Panc1 (cell line): ENCODE results near the gene NKD1. TPM values are rescaled to one million over a fixed set of nuclear protein-coding genes. Genes with fewer than 3 reads are reported as not detected.
"Not testable (repeated sequence)": the region's sequence is repeated elsewhere in the genome, so short reads cannot be mapped to it uniquely, and the experiment has no call there.

Experiments used
- ATAC-seq: fragments of 200-7000 bp; cut with Tn5 transposase; 2 replicates; pipeline ENCODE4 v1.9.1; 2020; ENCODE audit warnings: mild to moderate bottlenecking, moderate library complexity
- BruUV-seq: library from RNA; stranded (reverse); fragments of 400-500 nt; replicated peaks from 2 replicates; lab custom pipeline; 2021; lab: Mats Ljungman, UMichigan
- CTCF ChIA-PET: fragments of 300-600 bp; sonication (Branson Sonifier 250); formaldehyde crosslinking; loops from one replicate; lab custom pipeline; 2022; ENCODE audit warnings: antibody characterized with exemption; lab: Charles Lee
- POLR2A ChIA-PET: fragments of 300-600 bp; sonication (Branson Sonifier 250); formaldehyde crosslinking; loops from one replicate; lab custom pipeline; 2022; ENCODE audit warnings: antibody characterized with exemption; lab: Charles Lee
- DNase-seq: peaks from one replicate; pipeline ENCODE4 v3.0.0-alpha.2; 2010; ENCODE audit warnings: low read depth, low spot score
- H3K27ac ChIP-seq: 2 replicates; pipeline ENCODE4 v1.5.1; 2011; ENCODE audit warnings: mild to moderate bottlenecking, low read length, inconsistent platforms
- H3K27me3 ChIP-seq: fragments of 200-500 bp; sonication (Bioruptor generic); 2 replicates; pipeline ENCODE4 v1.6.0; 2014; ENCODE audit warnings: low read length, inconsistent platforms; ENCODE audit not compliant: control insufficient read depth, insufficient read depth
- H3K36me3 ChIP-seq: fragments of 200-500 bp; sonication (Bioruptor generic); 2 replicates; pipeline ENCODE4 v1.5.1; 2014; ENCODE audit warnings: inconsistent platforms, mild to moderate bottlenecking, low read length, moderate library complexity; ENCODE audit not compliant: control insufficient read depth, insufficient read depth
- H3K4me1 ChIP-seq: 2 replicates; pipeline ENCODE4 v1.5.1; 2011; ENCODE audit warnings: inconsistent platforms, mild to moderate bottlenecking, low read length, moderate library complexity; ENCODE audit not compliant: control insufficient read depth, insufficient read depth
- H3K4me3 ChIP-seq, 2 experiments: 2 replicates each; pipeline ENCODE4 v1.5.1; 2011 to 2012; ENCODE audit warnings: low read depth in 2 of 2, low read length in 2 of 2, mild to moderate bottlenecking in 2 of 2, inconsistent platforms in 1 of 2, moderate library complexity in 1 of 2
- H3K9me3 ChIP-seq: fragments of 200-500 bp; sonication (Bioruptor generic); 2 replicates; pipeline ENCODE4 v1.5.1; 2014; ENCODE audit warnings: low read depth, mild to moderate bottlenecking, inconsistent platforms, low read length, moderate library complexity; ENCODE audit not compliant: control insufficient read depth, insufficient read depth
- POLR2AphosphoS5 ChIP-seq: IDR thresholded peaks from 2 replicates; pipeline ENCODE4 v1.6.1; 2012; ENCODE audit warnings: mild to moderate bottlenecking, low read depth, low read length, moderate library complexity
- SIN3A ChIP-seq: IDR thresholded peaks from 2 replicates; pipeline ENCODE4 v1.6.1; 2012; ENCODE audit warnings: low read depth, mild to moderate bottlenecking, low read length, moderate library complexity, borderline replicate concordance; ENCODE audit not compliant: insufficient read depth
- TCF7L2 ChIP-seq: IDR thresholded peaks from 2 replicates; pipeline ENCODE4 v1.6.1; 2011; ENCODE audit warnings: mild to moderate bottlenecking, low read depth, low read length, inconsistent platforms
- in situ Hi-C: cut with HindIII; loops from 2 replicates; pipeline ENCODE4 v1.10.0; 2016; ENCODE audit warnings: low sequenced_read_pairs, low pct_unique_long_range_greater_than_20kb
- intact Hi-C: fragments of 100-400 bp; cut with micrococcal nuclease; formaldehyde crosslinking; loops from one replicate; pipeline ENCODE4 v1.10.0; 2022; ENCODE audit not compliant: unreplicated experiment
- total RNA-seq: library from RNA; stranded (reverse); gene quantifications from one replicate; pipeline ENCODE4 v1.2.1, GENCODE V29; 2021; ENCODE audit not compliant: unreplicated experiment
- TF ChIP-seq, protein P1 (sequence below): fragments of 450-650 bp; IDR thresholded peaks from 2 replicates; pipeline ENCODE4 v1.5.1; 2017; ENCODE audit warnings: mild to moderate bottlenecking
- TF ChIP-seq, protein P2 (sequence below), 2 experiments: IDR thresholded peaks; 2 replicates each; pipeline ENCODE4 v1.6.1; 2011 to 2012; ENCODE audit warnings: low read depth in 2 of 2, control low read depth in 1 of 2, low read length in 1 of 2, mild to moderate bottlenecking in 1 of 2, moderate library complexity in 1 of 2; ENCODE audit not compliant: insufficient read depth in 1 of 2

Gene NKD1
- total RNA-seq, 1 experiment from 2014 or later: 0.18 TPM

DNA sequence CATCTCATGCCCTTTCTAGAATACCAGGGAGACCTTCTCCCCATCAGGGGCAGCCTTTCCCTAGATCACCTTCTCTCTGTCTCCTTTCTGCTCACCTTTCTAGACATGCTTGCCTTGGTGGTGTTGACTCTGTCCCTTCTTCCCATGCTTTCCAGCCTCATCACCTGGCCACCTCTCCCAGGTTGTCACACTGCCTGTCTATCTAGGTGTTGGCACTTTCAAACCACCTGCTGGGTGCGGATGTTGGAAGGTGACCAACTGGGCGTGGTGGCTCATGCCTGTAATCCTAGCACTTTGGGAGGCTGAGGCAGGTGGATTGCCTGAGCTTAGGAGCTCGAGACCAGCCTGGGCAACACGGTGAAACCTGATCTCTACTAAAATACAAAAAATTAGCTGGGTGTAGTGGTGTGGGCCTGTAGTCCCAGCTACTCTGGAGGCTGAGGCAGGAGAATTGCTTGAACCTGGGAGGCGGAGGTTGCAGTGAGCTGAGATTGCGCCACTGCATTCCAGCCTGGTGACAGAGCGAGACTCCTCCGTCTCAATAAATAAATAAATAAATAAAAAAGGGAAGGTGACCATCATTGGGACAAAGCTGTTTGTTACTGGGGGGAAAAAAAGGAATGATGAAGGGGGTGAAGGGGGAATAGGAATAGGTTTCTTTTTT lies 44.2 kb upstream of the NKD1 start:
- BruUV-seq, in situ Hi-C loops, DNase-seq, H3K9me3 ChIP-seq, H3K27me3 ChIP-seq, H3K4me3 ChIP-seq, POLR2A ChIA-PET, intact Hi-C loops, H3K36me3 ChIP-seq, H3K4me1 ChIP-seq, CTCF ChIA-PET, ATAC-seq, H3K27ac ChIP-seq: not testable (repeated sequence)

DNA sequence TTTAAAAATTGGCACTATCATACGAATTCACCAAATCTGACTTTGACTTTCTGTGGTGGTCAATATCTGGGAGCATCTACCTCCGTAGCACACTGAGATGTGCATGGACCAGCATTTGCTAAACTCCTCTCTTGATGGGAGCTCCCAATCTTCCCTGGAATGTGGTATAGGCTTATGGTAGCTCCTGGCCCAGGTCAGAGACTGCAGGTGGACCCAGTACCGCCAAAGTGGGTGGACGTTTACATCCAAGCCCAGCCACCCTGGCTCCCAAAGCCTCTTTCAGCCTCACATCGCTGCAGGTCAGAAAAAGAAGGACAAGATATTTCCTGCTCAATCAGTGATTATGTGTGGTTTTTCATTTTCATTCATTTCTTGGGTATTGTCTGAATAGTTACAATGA lies 43.1 kb upstream of the NKD1 start:
- DNase-seq: no peak
- no peak for ATAC-seq
- POLR2A ChIA-PET: no interaction called here
- TF ChIP-seq TCF7L2: no peak
- TF ChIP-seq, protein P1, sequence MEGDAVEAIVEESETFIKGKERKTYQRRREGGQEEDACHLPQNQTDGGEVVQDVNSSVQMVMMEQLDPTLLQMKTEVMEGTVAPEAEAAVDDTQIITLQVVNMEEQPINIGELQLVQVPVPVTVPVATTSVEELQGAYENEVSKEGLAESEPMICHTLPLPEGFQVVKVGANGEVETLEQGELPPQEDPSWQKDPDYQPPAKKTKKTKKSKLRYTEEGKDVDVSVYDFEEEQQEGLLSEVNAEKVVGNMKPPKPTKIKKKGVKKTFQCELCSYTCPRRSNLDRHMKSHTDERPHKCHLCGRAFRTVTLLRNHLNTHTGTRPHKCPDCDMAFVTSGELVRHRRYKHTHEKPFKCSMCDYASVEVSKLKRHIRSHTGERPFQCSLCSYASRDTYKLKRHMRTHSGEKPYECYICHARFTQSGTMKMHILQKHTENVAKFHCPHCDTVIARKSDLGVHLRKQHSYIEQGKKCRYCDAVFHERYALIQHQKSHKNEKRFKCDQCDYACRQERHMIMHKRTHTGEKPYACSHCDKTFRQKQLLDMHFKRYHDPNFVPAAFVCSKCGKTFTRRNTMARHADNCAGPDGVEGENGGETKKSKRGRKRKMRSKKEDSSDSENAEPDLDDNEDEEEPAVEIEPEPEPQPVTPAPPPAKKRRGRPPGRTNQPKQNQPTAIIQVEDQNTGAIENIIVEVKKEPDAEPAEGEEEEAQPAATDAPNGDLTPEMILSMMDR: no peak
- TF ChIP-seq, protein P2, sequence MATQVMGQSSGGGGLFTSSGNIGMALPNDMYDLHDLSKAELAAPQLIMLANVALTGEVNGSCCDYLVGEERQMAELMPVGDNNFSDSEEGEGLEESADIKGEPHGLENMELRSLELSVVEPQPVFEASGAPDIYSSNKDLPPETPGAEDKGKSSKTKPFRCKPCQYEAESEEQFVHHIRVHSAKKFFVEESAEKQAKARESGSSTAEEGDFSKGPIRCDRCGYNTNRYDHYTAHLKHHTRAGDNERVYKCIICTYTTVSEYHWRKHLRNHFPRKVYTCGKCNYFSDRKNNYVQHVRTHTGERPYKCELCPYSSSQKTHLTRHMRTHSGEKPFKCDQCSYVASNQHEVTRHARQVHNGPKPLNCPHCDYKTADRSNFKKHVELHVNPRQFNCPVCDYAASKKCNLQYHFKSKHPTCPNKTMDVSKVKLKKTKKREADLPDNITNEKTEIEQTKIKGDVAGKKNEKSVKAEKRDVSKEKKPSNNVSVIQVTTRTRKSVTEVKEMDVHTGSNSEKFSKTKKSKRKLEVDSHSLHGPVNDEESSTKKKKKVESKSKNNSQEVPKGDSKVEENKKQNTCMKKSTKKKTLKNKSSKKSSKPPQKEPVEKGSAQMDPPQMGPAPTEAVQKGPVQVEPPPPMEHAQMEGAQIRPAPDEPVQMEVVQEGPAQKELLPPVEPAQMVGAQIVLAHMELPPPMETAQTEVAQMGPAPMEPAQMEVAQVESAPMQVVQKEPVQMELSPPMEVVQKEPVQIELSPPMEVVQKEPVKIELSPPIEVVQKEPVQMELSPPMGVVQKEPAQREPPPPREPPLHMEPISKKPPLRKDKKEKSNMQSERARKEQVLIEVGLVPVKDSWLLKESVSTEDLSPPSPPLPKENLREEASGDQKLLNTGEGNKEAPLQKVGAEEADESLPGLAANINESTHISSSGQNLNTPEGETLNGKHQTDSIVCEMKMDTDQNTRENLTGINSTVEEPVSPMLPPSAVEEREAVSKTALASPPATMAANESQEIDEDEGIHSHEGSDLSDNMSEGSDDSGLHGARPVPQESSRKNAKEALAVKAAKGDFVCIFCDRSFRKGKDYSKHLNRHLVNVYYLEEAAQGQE (IDR thresholded peaks at IDR 0.05; ENCODE audit: insufficient read depth in 1 of 2, low read depth in 2 of 2, low read length in 1 of 2): no peak
- TF ChIP-seq POLR2AphosphoS5: no peak
- TF ChIP-seq SIN3A: no peak
- Histone ChIP-seq H3K27ac (no peak overlapping the region), H3K27me3 (no peaks in the 10 kb centered on the region), H3K4me3 (no peak overlapping the region), H3K9me3 (no peaks in the 10 kb centered on the region), H3K4me1 (no peaks in the 10 kb centered on the region), H3K36me3 (no peaks in the 10 kb centered on the region)
- in situ Hi-C loops: no loop called here
- intact Hi-C loops: no loop called here
- no TSS peak for BruUV-seq
- CTCF ChIA-PET: no interaction called here

DNA sequence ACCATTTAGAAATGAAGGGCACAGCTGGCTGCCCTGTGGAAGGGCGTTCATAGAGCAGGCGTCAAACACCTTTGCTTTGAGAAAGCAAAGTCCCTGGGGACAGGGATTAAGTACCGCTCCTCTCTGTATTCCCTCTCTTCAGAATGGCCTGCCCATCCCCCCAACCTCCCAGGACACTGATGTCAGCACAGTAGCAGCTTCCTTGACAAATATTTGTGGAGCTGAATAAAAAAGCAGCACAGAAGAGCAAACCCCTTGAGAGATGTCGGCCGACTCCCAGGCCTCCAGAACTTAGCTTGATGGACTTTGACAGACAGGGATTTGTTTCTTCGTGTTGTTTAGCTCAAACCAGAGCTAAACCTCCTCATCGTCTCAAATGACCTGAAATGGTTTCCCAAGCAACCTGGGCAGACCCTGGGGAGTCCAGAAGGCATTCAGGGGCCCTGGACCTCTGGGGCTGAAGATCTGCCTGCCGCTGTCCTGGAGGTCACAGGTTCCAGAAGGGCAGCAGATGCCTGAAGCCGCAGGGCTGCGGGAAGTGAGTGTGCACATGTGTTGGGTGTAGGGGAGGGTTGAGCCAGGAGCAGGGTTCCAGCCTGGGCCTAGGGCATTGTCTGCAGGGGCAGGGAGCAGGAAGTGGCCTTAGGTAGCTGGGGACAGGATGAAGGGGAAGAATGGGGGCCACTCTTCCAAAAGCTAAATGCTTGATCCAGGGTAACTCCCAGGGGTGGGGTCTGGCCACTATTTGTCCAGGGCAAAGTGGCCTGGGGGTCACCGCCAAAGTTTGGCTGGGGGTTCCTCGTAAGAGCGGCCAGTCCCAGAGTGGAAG lies 42.3 kb upstream of the NKD1 start:
- TF ChIP-seq, protein P1: no peak
- TF ChIP-seq SIN3A: no peak
- TF ChIP-seq, protein P2 (IDR thresholded peaks at IDR 0.05; ENCODE audit: insufficient read depth in 1 of 2, low read depth in 2 of 2, low read length in 1 of 2): no peak
- TF ChIP-seq TCF7L2: no peak
- no peak for TF ChIP-seq POLR2AphosphoS5
- Histone ChIP-seq H3K27ac (no peak overlapping the region), H3K27me3 (no peaks in the 10 kb centered on the region), H3K36me3 (no peaks in the 10 kb centered on the region), H3K4me3 (no peak overlapping the region), H3K9me3 (no peaks in the 10 kb centered on the region), H3K4me1 (no peaks in the 10 kb centered on the region)
- no peak for ATAC-seq
- BruUV-seq: no TSS peak
- DNase-seq: no peak
- POLR2A ChIA-PET: no interaction called here
- CTCF ChIA-PET: no interaction called here
- intact Hi-C loops: no loop called here
- in situ Hi-C loops: no loop called here
